ENCODE results near the gene ZBTB37.

ZBTB37 gene

GRCh38 chr1:173886746-173887611 lies 18.8 kb downstream of the ZBTB37 start:
- ATAC-seq, result no peak
- no peak for TF ChIP-seq TOX (CRISPR knock-in tag; IDR thresholded peaks at IDR 0.05; ENCODE audit: borderline replicate concordance)
- no peak for TF ChIP-seq CSRNP3 (CRISPR knock-in tag; IDR thresholded peaks at IDR 0.05)
- no peak for TF ChIP-seq POU6F1 (CRISPR knock-in tag; IDR thresholded peaks at IDR 0.05; ENCODE audit: borderline replicate concordance, low read depth)

- ATAC-seq, result no peak
- TF ChIP-seq CREB5 (CRISPR knock-in tag; IDR thresholded peaks at IDR 0.05; ENCODE audit: low read depth) (no peak), SNAI2 (CRISPR knock-in tag; IDR thresholded peaks at IDR 0.05) (no peak), CSRNP3 (CRISPR knock-in tag; IDR thresholded peaks at IDR 0.05) (no peak), OSR1 (CRISPR knock-in tag; IDR thresholded peaks at IDR 0.05) (no peak), ZC3H10 (CRISPR knock-in tag; IDR thresholded peaks at IDR 0.05) (no peak), ZNF70 (CRISPR knock-in tag; IDR thresholded peaks at IDR 0.05) (no peak), ZFP30 (CRISPR knock-in tag; IDR thresholded peaks at IDR 0.05) (no peak), POU6F1 (CRISPR knock-in tag; IDR thresholded peaks at IDR 0.05; ENCODE audit: borderline replicate concordance, low read depth) (no peak), ZNF565 (CRISPR knock-in tag; conservative IDR thresholded peaks at IDR 0.05; ENCODE audit: low read depth) (no peak), TOX (CRISPR knock-in tag; IDR thresholded peaks at IDR 0.05; ENCODE audit: borderline replicate concordance) (no peak), CSDC2 (CRISPR knock-in tag; IDR thresholded peaks at IDR 0.05) (no peak), ISL1 (CRISPR knock-in tag; IDR thresholded peaks at IDR 0.05) (no peak), BACH2 (CRISPR knock-in tag; IDR thresholded peaks at IDR 0.05; ENCODE audit: borderline replicate concordance) (no peak), GLIS3 (CRISPR knock-in tag; IDR thresholded peaks at IDR 0.05) (no peak), RARB (CRISPR knock-in tag; IDR thresholded peaks at IDR 0.05) (no peak)
These were observed 19.4 kb downstream of the ZBTB37 start for GRCh38 chr1:173887627-173888026.

GRCh38 chr1:173888749-173889148 lies 20.6 kb downstream of the ZBTB37 start:
- ATAC-seq, result no peak
- TF ChIP-seq ZC3H10 (CRISPR knock-in tag; IDR thresholded peaks at IDR 0.05) (no peak), RARB (CRISPR knock-in tag; IDR thresholded peaks at IDR 0.05) (no peak), CSDC2 (CRISPR knock-in tag; IDR thresholded peaks at IDR 0.05) (no peak), TSHZ2 (CRISPR knock-in tag; IDR thresholded peaks at IDR 0.05) (no peak), ZNF70 (CRISPR knock-in tag; IDR thresholded peaks at IDR 0.05) (no peak), BACH2 (CRISPR knock-in tag; IDR thresholded peaks at IDR 0.05; ENCODE audit: borderline replicate concordance) (no peak), TCF4 (CRISPR knock-in tag; IDR thresholded peaks at IDR 0.05; ENCODE audit: borderline replicate concordance) (no peak), CSRNP3 (CRISPR knock-in tag; IDR thresholded peaks at IDR 0.05) (no peak), ISL1 (CRISPR knock-in tag; IDR thresholded peaks at IDR 0.05) (no peak), PATZ1 (CRISPR knock-in tag; IDR thresholded peaks at IDR 0.05; ENCODE audit: borderline replicate concordance) (no peak), ZNF565 (CRISPR knock-in tag; conservative IDR thresholded peaks at IDR 0.05; ENCODE audit: low read depth) (no peak), PPARA (CRISPR knock-in tag; IDR thresholded peaks at IDR 0.05; ENCODE audit: borderline replicate concordance) (no peak), GLIS3 (CRISPR knock-in tag; IDR thresholded peaks at IDR 0.05) (no peak), ZFP30 (CRISPR knock-in tag; IDR thresholded peaks at IDR 0.05) (no peak)
